Bronchial epithelial cell (primary cell): ENCODE results near the gene GAK. TPM values are rescaled to one million over a fixed set of nuclear protein-coding genes. Genes with fewer than 3 reads are reported as not detected.

Source experiments
- DNase-seq: peaks from one replicate; pipeline ENCODE4 v3.0.0-alpha.2; 2010; ENCODE audit warnings: low read depth
- FAIRE-seq: peaks from 2 replicates; lab custom pipeline; 2011; peaks lifted over from hg19 to GRCh38; lab: Jason Lieb, UNC
- H3K27me3 ChIP-seq: 2 replicates; pipeline ENCODE4 v1.5.1; 2011; ENCODE audit warnings: low read length; ENCODE audit not compliant: control insufficient read depth, insufficient read depth
- H3K36me3 ChIP-seq: 2 replicates; pipeline ENCODE4 v1.5.1; 2011; ENCODE audit warnings: low read length; ENCODE audit not compliant: control insufficient read depth, insufficient read depth
- H3K4me3 ChIP-seq: 2 replicates; pipeline ENCODE4 v1.5.1; 2011; ENCODE audit warnings: mild to moderate bottlenecking, low read depth, low read length, control low read depth
- CTCF ChIP-seq: IDR thresholded peaks from 2 replicates; pipeline ENCODE4 v1.5.1; 2011; ENCODE audit warnings: mild to moderate bottlenecking, moderate library complexity, low read length, control low read depth, inconsistent platforms; ENCODE audit not compliant: insufficient read depth, severe bottlenecking
- total RNA-seq: library from RNA; depleted of rRNA; stranded (reverse); fragments of >200 nt; gene quantifications from 2 replicates; pipeline ENCODE4 v1.2.1, GENCODE V29; 2014

GAK gene
- total RNA-seq, 1 donor from 2014 or later: 52.9 TPM

GRCh38 chr4:801436-802124 lies 130.5 kb downstream of the GAK start:
- Histone ChIP-seq H3K36me3 (no peaks in the 10 kb centered on the region), H3K4me3 (no peak overlapping the region), H3K27me3 (peaks cover 2% of the 10 kb centered on the region)
- no peak for TF ChIP-seq CTCF
- DNase-seq: no peak
- FAIRE-seq: no peak

Other genes with a start within 250 kb of the GAK start
- gene SLC49A3, start 243.2 kb downstream of the GAK start, total RNA-seq: 0.53 and 1.7 TPM in 2 replicates
- gene PCGF3, start 226.5 kb downstream of the GAK start, total RNA-seq: 30.5 and 40.1 TPM in 2 replicates
- not detected in 2 replicates for gene CPLX1, start 106.2 kb downstream of the GAK start, total RNA-seq
- gene TMEM175, start 144 bp upstream of the GAK start, total RNA-seq: 3.4 and 10.9 TPM in 2 replicates
- gene DGKQ, start 41.3 kb upstream of the GAK start, total RNA-seq: 17.9 and 24.8 TPM in 2 replicates
- 2.6 and 4.2 TPM in 2 replicates for gene IDUA, start 54.7 kb upstream of the GAK start, total RNA-seq
- under 0.01 and 0.13 TPM in 2 replicates for gene SLC26A1, start 61.1 kb upstream of the GAK start, total RNA-seq
- gene FGFRL1, start 79.3 kb upstream of the GAK start, total RNA-seq: 14.2 and 14.7 TPM in 2 replicates
- gene RNF212, start 181.2 kb upstream of the GAK start, total RNA-seq: under 0.01 and 0.64 TPM in 2 replicates
- gene SPON2, start 240.3 kb upstream of the GAK start, total RNA-seq: 5.4 and 6.3 TPM in 2 replicates